ENCODE data around the gene LYST. TPM values are rescaled to one million over a fixed set of nuclear protein-coding genes. Genes with fewer than 3 reads are reported as not detected.

Gene LYST
- total RNA-seq, 2 experiments from 2014 or later = 4.0 to 8.2 TPM

DNA sequence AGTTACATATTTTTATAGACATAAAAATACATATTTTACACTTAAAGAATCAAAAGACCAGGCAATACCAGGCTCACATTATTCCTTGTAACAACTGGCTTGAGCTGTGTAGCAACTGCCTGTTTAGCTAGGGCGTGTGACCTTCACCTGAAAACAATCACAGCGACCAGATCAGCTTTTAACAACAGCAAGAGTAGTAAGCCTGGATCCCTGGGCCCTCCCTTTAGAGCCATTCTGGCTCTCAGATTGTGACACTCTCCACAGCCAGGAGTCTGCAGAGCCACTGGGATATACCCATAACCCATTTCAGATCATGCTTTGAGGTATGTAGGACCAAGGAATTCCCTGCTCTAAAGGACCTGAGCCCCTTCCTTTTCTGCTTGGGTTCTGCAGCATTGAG is 187.7 kb downstream of the LYST start:
- POLR2A ChIA-PET = interaction anchor here (0.6 kb wide), 1 partner anchor 257 kb away, joined by 3 read pairs; no protein-coding TSS in a partner anchor
- Histone ChIP-seq H3K4me3 (ENCODE audit: low read depth, low read length, poor library complexity, severe bottlenecking) (no peak overlapping the region), H3K9me2 (ENCODE audit: insufficient read depth, low read length) (no peaks in the 10 kb centered on the region), H3K36me3 (ENCODE audit: insufficient read depth, low read length) (no peaks in the 10 kb centered on the region), H3K4me1 (ENCODE audit: insufficient read depth, low read length, poor library complexity, severe bottlenecking) (no peaks in the 10 kb centered on the region), H3K27ac (ENCODE audit: low read depth, low read length, poor library complexity, severe bottlenecking) (no peak overlapping the region), H2AFZ (ENCODE audit: low read length) (no peak overlapping the region), H3K79me2 (ENCODE audit: insufficient read depth, low read depth, low read length) (no peaks in the 10 kb centered on the region), H3K4me2 (ENCODE audit: low read length) (no peak overlapping the region), H4K20me1 (ENCODE audit: insufficient read depth, low read length) (no peaks in the 10 kb centered on the region), H3K9me3 (ENCODE audit: low read length) (no peaks in the 10 kb centered on the region)
- intact Hi-C loops (cut with micrococcal nuclease; ENCODE audit: unreplicated experiment) = no loop called here
- DNase-seq (ENCODE audit: low spot score) = no peak
- TF ChIP-seq EZH2phosphoT487 (IDR thresholded peaks at IDR 0.05; ENCODE audit: borderline replicate concordance, low read depth, low read length) = no peak
- no peak for TF ChIP-seq CTCF (conservative IDR thresholded peaks at IDR 0.05; ENCODE audit: low read length)
- CTCF ChIA-PET (ENCODE audit: unreplicated experiment) = interaction anchor here (0.6 kb wide), 1 partner anchor 149 kb away, joined by 4 read pairs; no protein-coding TSS in a partner anchor
- no TSS peak for BruUV-seq (replicated peaks)

DNA sequence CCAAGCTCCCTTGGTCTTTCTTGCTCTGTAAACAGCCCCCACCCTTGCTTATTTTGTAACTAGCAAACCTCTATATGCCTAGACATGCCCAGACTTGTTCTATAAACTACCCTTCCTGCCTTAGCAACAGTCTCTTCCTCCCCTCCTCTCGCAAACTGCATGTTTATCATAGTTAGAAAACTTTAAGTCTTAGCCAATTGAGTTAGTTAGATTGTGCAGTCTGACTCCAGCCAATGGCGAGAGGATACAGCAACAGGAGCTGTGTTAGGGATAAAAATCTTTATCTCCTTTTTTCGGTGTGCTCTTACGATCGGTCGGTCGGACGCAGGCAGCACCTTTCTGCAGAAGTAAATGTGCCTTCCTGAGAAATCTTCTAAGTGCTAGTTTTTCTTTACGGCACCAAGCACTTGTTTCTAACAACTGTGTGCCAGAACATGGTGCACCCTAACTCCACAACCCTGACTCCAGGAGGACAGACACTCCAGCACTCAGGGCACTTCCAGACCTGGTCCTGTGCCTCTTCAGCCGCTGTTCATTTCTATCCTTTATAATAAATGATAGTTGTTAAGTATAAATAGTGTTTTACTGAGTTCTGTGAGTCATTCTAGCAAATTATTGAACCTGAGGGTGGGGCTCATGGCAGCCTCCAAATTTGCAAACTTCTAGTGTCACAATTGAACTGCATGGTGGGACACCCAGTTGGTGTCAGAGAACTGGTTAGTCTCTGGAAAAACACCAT is 191.4 kb downstream of the LYST start:
- BruUV-seq (replicated peaks) = no TSS peak
- no peaks in the 10 kb centered on the region for H3K9me2 ChIP-seq (ENCODE audit: insufficient read depth, low read length)
- DNase-seq (ENCODE audit: low spot score) = no peak
- H3K27ac ChIP-seq (ENCODE audit: low read depth, low read length, poor library complexity, severe bottlenecking) = no peak overlapping the region
- H3K9me3 ChIP-seq (ENCODE audit: low read length) = no peaks in the 10 kb centered on the region
- H3K4me2 ChIP-seq (ENCODE audit: low read length) = no peak overlapping the region
- H2AFZ ChIP-seq (ENCODE audit: low read length) = no peak overlapping the region
- no peaks in the 10 kb centered on the region for H3K36me3 ChIP-seq (ENCODE audit: insufficient read depth, low read length)
- H3K4me3 ChIP-seq (ENCODE audit: low read depth, low read length, poor library complexity, severe bottlenecking) = no peak overlapping the region
- TF ChIP-seq CTCF (conservative IDR thresholded peaks at IDR 0.05; ENCODE audit: low read length) (no peak), EZH2phosphoT487 (IDR thresholded peaks at IDR 0.05; ENCODE audit: borderline replicate concordance, low read depth, low read length) (no peak)
- H3K4me1 ChIP-seq (ENCODE audit: insufficient read depth, low read length, poor library complexity, severe bottlenecking) = no peaks in the 10 kb centered on the region
- H3K79me2 ChIP-seq (ENCODE audit: insufficient read depth, low read depth, low read length) = no peaks in the 10 kb centered on the region
- intact Hi-C loops (cut with micrococcal nuclease; ENCODE audit: unreplicated experiment) = no loop called here
- CTCF ChIA-PET (ENCODE audit: unreplicated experiment) = no interaction called here
- POLR2A ChIA-PET = no interaction called here
- H4K20me1 ChIP-seq (ENCODE audit: insufficient read depth, low read length) = no peaks in the 10 kb centered on the region

DNA sequence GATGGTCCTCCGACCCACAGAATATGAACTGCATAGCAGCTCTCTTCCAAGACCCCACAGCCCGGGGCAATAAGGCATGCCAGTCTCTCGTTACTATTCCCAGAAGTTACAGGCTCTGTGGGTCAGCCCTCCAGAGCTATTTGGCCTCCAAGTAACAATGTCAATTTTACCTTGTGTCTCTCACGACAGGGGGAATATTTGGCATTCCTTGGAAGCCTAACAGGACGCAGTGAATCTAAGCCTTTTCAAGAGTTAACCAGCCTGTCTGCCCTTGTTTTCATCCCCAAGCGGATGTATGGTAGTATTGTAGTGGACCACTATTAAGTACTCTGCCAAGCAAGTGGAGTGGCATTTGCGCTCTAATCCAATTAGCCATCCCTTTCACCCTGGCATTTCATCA is 192.7 kb downstream of the LYST start:
- no peaks in the 10 kb centered on the region for H4K20me1 ChIP-seq (ENCODE audit: insufficient read depth, low read length)
- DNase-seq (ENCODE audit: low spot score) = no peak
- BruUV-seq (replicated peaks) = no TSS peak
- intact Hi-C loops (cut with micrococcal nuclease; ENCODE audit: unreplicated experiment) = no loop called here
- H3K36me3 ChIP-seq (ENCODE audit: insufficient read depth, low read length) = no peaks in the 10 kb centered on the region
- no peak overlapping the region for H3K27ac ChIP-seq (ENCODE audit: low read depth, low read length, poor library complexity, severe bottlenecking)
- no peak overlapping the region for H3K4me2 ChIP-seq (ENCODE audit: low read length)
- no peak overlapping the region for H2AFZ ChIP-seq (ENCODE audit: low read length)
- TF ChIP-seq EZH2phosphoT487 (IDR thresholded peaks at IDR 0.05; ENCODE audit: borderline replicate concordance, low read depth, low read length) (no peak), CTCF (conservative IDR thresholded peaks at IDR 0.05; ENCODE audit: low read length) (no peak)
- no peaks in the 10 kb centered on the region for H3K4me1 ChIP-seq (ENCODE audit: insufficient read depth, low read length, poor library complexity, severe bottlenecking)
- ChIA-PET CTCF (ENCODE audit: unreplicated experiment) (no interaction called here), POLR2A (interaction anchor here (0.7 to 1.0 kb wide), 4 partner anchors 9 to 170 kb away, joined by 3 to 4 read pairs (median 3); partner anchors contain the start of gene B3GALNT2)
- H3K9me3 ChIP-seq (ENCODE audit: low read length) = peaks cover 9% of the 10 kb centered on the region; the same call in 1 of the 2 replicates
- H3K9me2 ChIP-seq (ENCODE audit: insufficient read depth, low read length) = no peaks in the 10 kb centered on the region
- no peaks in the 10 kb centered on the region for H3K79me2 ChIP-seq (ENCODE audit: insufficient read depth, low read depth, low read length)
- no peak overlapping the region for H3K4me3 ChIP-seq (ENCODE audit: low read depth, low read length, poor library complexity, severe bottlenecking)

Measured in OCI-LY7 (cell line).